GM23338 (cell line): ENCODE results near the gene DAO. TPM values are rescaled to one million over a fixed set of nuclear protein-coding genes. Genes with fewer than 3 reads are reported as not detected.

Experiments used
- ATAC-seq: fragments of 200-7000 bp; cut with Tn5 transposase; 3 replicates; pipeline ENCODE4 v1.9.1; 2020
- DNase-seq: peaks from one replicate; pipeline ENCODE4 v3.0.0-alpha.2; 2015; ENCODE audit warnings: low spot score
- H2AFZ ChIP-seq: fragments of 200-600 bp; sonication (generic); 2 replicates; pipeline ENCODE4 v1.8.0; 2016; ENCODE audit warnings: antibody characterized with exemption, mild to moderate bottlenecking, moderate library complexity
- H3F3A ChIP-seq: fragments of 200-600 bp; sonication (generic); replicated peaks from 2 replicates; pipeline ENCODE4 v1.8.0; 2017; ENCODE audit warnings: antibody characterized with exemption, mixed run types, low read depth
- H3K27ac ChIP-seq: fragments of 200-600 bp; sonication (generic); 2 replicates; pipeline ENCODE4 v1.6.1; 2016; ENCODE audit warnings: low read depth
- H3K27me3 ChIP-seq: fragments of 200-600 bp; sonication (generic); 2 replicates; pipeline ENCODE4 v1.8.0; 2016; ENCODE audit warnings: mild to moderate bottlenecking, mixed run types, moderate library complexity; ENCODE audit not compliant: insufficient read depth
- H3K36me3 ChIP-seq: fragments of 200-600 bp; sonication (generic); 2 replicates; pipeline ENCODE4 v1.8.0; 2016; ENCODE audit warnings: mild to moderate bottlenecking; ENCODE audit not compliant: insufficient read depth
- H3K4me1 ChIP-seq: fragments of 200-600 bp; sonication (generic); 2 replicates; pipeline ENCODE4 v1.8.0; 2016; ENCODE audit warnings: mild to moderate bottlenecking, moderate library complexity; ENCODE audit not compliant: insufficient read depth
- H3K4me2 ChIP-seq: fragments of 200-600 bp; sonication (generic); 2 replicates; pipeline ENCODE4 v1.7.1; 2017; ENCODE audit warnings: mixed run types
- H3K4me3 ChIP-seq: fragments of 200-600 bp; sonication (generic); 2 replicates; pipeline ENCODE4 v1.6.1; 2016; ENCODE audit warnings: mixed run types
- H3K79me2 ChIP-seq: fragments of 200-600 bp; sonication (generic); replicated peaks from 2 replicates; pipeline ENCODE4 v1.8.0; 2017; ENCODE audit warnings: mild to moderate bottlenecking; ENCODE audit not compliant: insufficient read depth
- H3K9me2 ChIP-seq: fragments of 200-600 bp; sonication (generic); 2 replicates; pipeline ENCODE4 v1.8.0; 2017; ENCODE audit not compliant: insufficient read depth
- H4K20me1 ChIP-seq: fragments of 200-600 bp; sonication (generic); replicated peaks from 2 replicates; pipeline ENCODE4 v1.8.0; 2017; ENCODE audit warnings: mild to moderate bottlenecking; ENCODE audit not compliant: insufficient read depth
- H3K27ac Mint-ChIP-seq: 2 replicates; pipeline ENCODE4 v1.8.0; 2020; ENCODE audit warnings: inconsistent platforms, mild to moderate bottlenecking, moderate library complexity, mixed read lengths
- H3K27me3 Mint-ChIP-seq: 3 replicates; pipeline ENCODE4 v1.8.0; 2022; ENCODE audit warnings: low read depth, mild to moderate bottlenecking, moderate library complexity, mixed read lengths, inconsistent platforms; ENCODE audit not compliant: insufficient read depth, poor library complexity
- H3K36me3 Mint-ChIP-seq: 3 replicates; pipeline ENCODE4 v1.8.0; 2021; ENCODE audit warnings: low read depth, mild to moderate bottlenecking, inconsistent platforms, moderate library complexity, mixed read lengths
- H3K4me1 Mint-ChIP-seq: 3 replicates; pipeline ENCODE4 v1.8.0; 2020; ENCODE audit warnings: mild to moderate bottlenecking, inconsistent platforms, mixed read lengths
- H3K4me3 Mint-ChIP-seq: 3 replicates; pipeline ENCODE4 v1.8.0; 2021; ENCODE audit warnings: moderate library complexity, mild to moderate bottlenecking, inconsistent platforms, mixed read lengths
- H3K9me3 Mint-ChIP-seq: 3 replicates; pipeline ENCODE4 v1.8.0; 2020; ENCODE audit warnings: moderate library complexity, mild to moderate bottlenecking, inconsistent platforms, mixed read lengths
- CREB1 ChIP-seq: fragments of 250-450 bp; sonication (Bioruptor Pico); IDR thresholded peaks from 2 replicates; pipeline ENCODE4 v1.5.0; 2020; ENCODE audit warnings: low read depth, mild to moderate bottlenecking, moderate library complexity
- EZH2 ChIP-seq: fragments of 200-600 bp; sonication (generic); IDR thresholded peaks from one replicate; pipeline ENCODE4 v1.8.0; 2017; ENCODE audit warnings: antibody characterized with exemption, mild to moderate bottlenecking, low read depth; ENCODE audit not compliant: unreplicated experiment
- EZH2phosphoT487 ChIP-seq: fragments of 200-600 bp; sonication (generic); IDR thresholded peaks from one replicate; pipeline ENCODE4 v1.8.1; 2018; ENCODE audit warnings: antibody characterized with exemption; ENCODE audit not compliant: unreplicated experiment
- JUNB ChIP-seq: IDR thresholded peaks from one replicate; pipeline ENCODE4 v1.6.1; 2016; ENCODE audit warnings: antibody characterized with exemption; ENCODE audit not compliant: unreplicated experiment
- NANOG ChIP-seq: IDR thresholded peaks from 2 replicates; pipeline ENCODE4 v1.6.1; 2016; ENCODE audit warnings: antibody characterized with exemption, borderline replicate concordance
- POLR2AphosphoS5 ChIP-seq: IDR thresholded peaks from 2 replicates; pipeline ENCODE4 v1.6.1; 2016; ENCODE audit warnings: antibody characterized with exemption, low read depth
- STAT1 ChIP-seq: IDR thresholded peaks from one replicate; pipeline ENCODE4 v1.6.1; 2016; ENCODE audit warnings: antibody characterized with exemption; ENCODE audit not compliant: unreplicated experiment
- ZNF114 ChIP-seq: fragments of 250-450 bp; sonication (Bioruptor Pico); IDR thresholded peaks from 2 replicates; pipeline ENCODE4 v1.5.0; 2020; ENCODE audit warnings: mild to moderate bottlenecking, moderate library complexity
- ZNF331 ChIP-seq: fragments of 250-450 bp; sonication (Bioruptor Pico); IDR thresholded peaks from 2 replicates; pipeline ENCODE4 v1.5.0; 2020; ENCODE audit warnings: low read depth, mild to moderate bottlenecking, moderate library complexity
- polyA plus RNA-seq: library from polyadenylated mRNA; unstranded; fragments of >200 nt; fragmentation: Nextera tagmentation; extraction: Ambion mirVana; gene quantifications from 2 replicates; pipeline ENCODE4 v1.2.1, GENCODE V29; 2016
- total RNA-seq: library from RNA; depleted of rRNA; stranded (reverse); fragments of >200 nt; shearing (Covaris generic); gene quantifications from 2 replicates; pipeline ENCODE4 v1.2.3, GENCODE V29; 2014
- TF ChIP-seq, protein P1 (sequence below): fragments of 250-450 bp; sonication (Bioruptor Pico); IDR thresholded peaks from 2 replicates; pipeline ENCODE4 v1.5.0; 2020; ENCODE audit warnings: mild to moderate bottlenecking, moderate library complexity
- TF ChIP-seq, protein P2 (sequence below): IDR thresholded peaks from one replicate; pipeline ENCODE4 v1.6.1; 2018; ENCODE audit warnings: antibody characterized with exemption; ENCODE audit not compliant: unreplicated experiment
- TF ChIP-seq, protein P3 (sequence below), 2 experiments: fragments of 200-600 bp in 1 of 2; sonication (generic) in 1 of 2; conservative IDR thresholded peaks; 2 replicates each; pipeline versions ENCODE4 v1.5.1 to v1.6.1; 2016 to 2017; ENCODE audit warnings: antibody characterized with exemption in 2 of 2, low read depth in 2 of 2, mild to moderate bottlenecking in 2 of 2, moderate library complexity in 1 of 2

The DAO gene
- total and polyA plus RNA-seq, 2 experiments from 2014 or later = not detected

DNA sequence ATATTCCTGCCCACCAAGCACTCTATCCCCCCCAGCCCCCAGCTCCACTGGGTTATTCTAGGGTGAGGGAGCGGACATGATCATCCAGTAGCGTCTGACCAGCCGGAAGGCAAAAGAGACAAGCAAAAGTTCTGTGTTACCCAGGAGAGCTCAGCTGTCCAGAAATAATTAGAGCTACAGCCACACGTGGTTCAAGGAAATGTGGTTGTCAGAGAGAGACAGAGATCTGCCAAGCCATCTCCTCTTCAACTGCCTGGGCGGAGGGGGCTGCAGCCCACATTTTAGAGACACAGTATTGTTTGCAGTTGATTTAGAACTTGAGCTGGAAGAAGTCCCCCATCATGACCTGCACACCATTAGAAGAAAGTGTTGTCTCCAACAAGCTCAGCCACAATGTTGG lies 30.4 kb downstream of the DAO start:
- Histone ChIP-seq H3F3A (no peaks in the 10 kb centered on the region), H3K36me3 (no peaks in the 10 kb centered on the region), H3K4me3 (no peak overlapping the region), H2AFZ (no peak overlapping the region), H4K20me1 (no peaks in the 10 kb centered on the region), H3K4me2 (no peak overlapping the region), H3K27me3 (no peaks in the 10 kb centered on the region), H3K4me1 (no peaks in the 10 kb centered on the region), H3K9me2 (peaks cover 5% of the 10 kb centered on the region; the same call in 1 of the 2 replicates), H3K79me2 (no peaks in the 10 kb centered on the region), H3K27ac (no peak overlapping the region)
- TF ChIP-seq ZNF331 (CRISPR knock-in tag) (no peak), STAT1 (no peak), NANOG (no peak), EZH2 (no peak), ZNF114 (CRISPR knock-in tag) (no peak)
- Mint-ChIP-seq H3K27ac (no peak overlapping the region), H3K4me1 (peaks cover 6% of the 10 kb centered on the region; the same call in 1 of the 3 replicates), H3K9me3 (no peaks in the 10 kb centered on the region), H3K4me3 (no peak overlapping the region), H3K36me3 (no peaks in the 10 kb centered on the region), H3K27me3 (peaks cover 8% of the 10 kb centered on the region)
- ATAC-seq (no peak), DNase-seq (no peak)

DNA sequence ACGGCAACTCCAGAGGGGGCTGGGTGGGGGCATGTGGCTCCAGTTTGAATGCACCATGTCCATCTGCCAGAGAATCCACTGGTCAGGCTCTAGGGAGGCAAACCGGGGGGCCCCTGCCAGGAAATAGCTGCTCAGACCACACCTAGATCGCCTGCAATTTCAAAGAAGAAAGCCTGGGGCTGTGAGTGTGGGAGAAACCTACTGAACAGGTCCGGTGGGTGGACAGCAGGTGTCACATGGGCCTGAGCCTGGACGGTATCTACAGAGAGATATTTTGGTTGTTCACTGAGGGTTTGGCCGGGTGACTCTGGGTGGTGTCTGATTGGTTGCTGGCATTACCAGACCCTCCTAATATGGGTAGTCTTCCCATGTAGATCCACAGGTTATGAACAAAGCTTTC lies 32.0 kb downstream of the DAO start:
- Mint-ChIP-seq H3K9me3 (no peaks in the 10 kb centered on the region), H3K27ac (no peak overlapping the region), H3K36me3 (no peaks in the 10 kb centered on the region), H3K4me1 (peaks cover 6% of the 10 kb centered on the region; the same call in 1 of the 3 replicates), H3K4me3 (no peak overlapping the region), H3K27me3 (peaks cover 8% of the 10 kb centered on the region)
- H3K9me2 ChIP-seq = peaks cover 5% of the 10 kb centered on the region; the same call in 1 of the 2 replicates
- H3K4me3 ChIP-seq = no peak overlapping the region
- no peaks in the 10 kb centered on the region for H3K79me2 ChIP-seq
- no peak overlapping the region for H3K27ac ChIP-seq
- H3F3A ChIP-seq = no peaks in the 10 kb centered on the region
- H3K36me3 ChIP-seq = no peaks in the 10 kb centered on the region
- no peaks in the 10 kb centered on the region for H3K4me1 ChIP-seq
- DNase-seq (no peak), ATAC-seq (no peak)
- no peaks in the 10 kb centered on the region for H3K27me3 ChIP-seq
- no peak overlapping the region for H3K4me2 ChIP-seq
- no peaks in the 10 kb centered on the region for H4K20me1 ChIP-seq
- H2AFZ ChIP-seq = no peak overlapping the region
- TF ChIP-seq, protein P1, sequence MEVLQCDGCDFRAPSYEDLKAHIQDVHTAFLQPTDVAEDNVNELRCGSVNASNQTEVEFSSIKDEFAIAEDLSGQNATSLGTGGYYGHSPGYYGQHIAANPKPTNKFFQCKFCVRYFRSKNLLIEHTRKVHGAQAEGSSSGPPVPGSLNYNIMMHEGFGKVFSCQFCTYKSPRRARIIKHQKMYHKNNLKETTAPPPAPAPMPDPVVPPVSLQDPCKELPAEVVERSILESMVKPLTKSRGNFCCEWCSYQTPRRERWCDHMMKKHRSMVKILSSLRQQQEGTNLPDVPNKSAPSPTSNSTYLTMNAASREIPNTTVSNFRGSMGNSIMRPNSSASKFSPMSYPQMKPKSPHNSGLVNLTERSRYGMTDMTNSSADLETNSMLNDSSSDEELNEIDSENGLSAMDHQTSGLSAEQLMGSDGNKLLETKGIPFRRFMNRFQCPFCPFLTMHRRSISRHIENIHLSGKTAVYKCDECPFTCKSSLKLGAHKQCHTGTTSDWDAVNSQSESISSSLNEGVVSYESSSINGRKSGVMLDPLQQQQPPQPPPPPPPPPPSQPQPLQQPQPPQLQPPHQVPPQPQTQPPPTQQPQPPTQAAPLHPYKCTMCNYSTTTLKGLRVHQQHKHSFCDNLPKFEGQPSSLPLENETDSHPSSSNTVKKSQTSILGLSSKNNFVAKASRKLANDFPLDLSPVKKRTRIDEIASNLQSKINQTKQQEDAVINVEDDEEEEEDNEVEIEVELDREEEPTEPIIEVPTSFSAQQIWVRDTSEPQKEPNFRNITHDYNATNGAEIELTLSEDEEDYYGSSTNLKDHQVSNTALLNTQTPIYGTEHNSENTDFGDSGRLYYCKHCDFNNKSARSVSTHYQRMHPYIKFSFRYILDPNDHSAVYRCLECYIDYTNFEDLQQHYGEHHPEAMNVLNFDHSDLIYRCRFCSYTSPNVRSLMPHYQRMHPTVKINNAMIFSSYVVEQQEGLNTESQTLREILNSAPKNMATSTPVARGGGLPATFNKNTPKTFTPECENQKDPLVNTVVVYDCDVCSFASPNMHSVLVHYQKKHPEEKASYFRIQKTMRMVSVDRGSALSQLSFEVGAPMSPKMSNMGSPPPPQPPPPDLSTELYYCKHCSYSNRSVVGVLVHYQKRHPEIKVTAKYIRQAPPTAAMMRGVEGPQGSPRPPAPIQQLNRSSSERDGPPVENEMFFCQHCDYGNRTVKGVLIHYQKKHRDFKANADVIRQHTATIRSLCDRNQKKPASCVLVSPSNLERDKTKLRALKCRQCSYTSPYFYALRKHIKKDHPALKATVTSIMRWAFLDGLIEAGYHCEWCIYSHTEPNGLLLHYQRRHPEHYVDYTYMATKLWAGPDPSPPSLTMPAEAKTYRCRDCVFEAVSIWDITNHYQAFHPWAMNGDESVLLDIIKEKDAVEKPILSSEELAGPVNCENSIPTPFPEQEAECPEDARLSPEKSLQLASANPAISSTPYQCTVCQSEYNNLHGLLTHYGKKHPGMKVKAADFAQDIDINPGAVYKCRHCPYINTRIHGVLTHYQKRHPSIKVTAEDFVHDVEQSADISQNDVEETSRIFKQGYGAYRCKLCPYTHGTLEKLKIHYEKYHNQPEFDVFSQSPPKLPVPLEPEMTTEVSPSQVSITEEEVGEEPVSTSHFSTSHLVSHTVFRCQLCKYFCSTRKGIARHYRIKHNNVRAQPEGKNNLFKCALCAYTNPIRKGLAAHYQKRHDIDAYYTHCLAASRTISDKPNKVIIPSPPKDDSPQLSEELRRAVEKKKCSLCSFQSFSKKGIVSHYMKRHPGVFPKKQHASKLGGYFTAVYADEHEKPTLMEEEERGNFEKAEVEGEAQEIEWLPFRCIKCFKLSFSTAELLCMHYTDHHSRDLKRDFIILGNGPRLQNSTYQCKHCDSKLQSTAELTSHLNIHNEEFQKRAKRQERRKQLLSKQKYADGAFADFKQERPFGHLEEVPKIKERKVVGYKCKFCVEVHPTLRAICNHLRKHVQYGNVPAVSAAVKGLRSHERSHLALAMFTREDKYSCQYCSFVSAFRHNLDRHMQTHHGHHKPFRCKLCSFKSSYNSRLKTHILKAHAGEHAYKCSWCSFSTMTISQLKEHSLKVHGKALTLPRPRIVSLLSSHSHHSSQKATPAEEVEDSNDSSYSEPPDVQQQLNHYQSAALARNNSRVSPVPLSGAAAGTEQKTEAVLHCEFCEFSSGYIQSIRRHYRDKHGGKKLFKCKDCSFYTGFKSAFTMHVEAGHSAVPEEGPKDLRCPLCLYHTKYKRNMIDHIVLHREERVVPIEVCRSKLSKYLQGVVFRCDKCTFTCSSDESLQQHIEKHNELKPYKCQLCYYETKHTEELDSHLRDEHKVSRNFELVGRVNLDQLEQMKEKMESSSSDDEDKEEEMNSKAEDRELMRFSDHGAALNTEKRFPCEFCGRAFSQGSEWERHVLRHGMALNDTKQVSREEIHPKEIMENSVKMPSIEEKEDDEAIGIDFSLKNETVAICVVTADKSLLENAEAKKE = no peak
- TF ChIP-seq EZH2 (no peak), EZH2phosphoT487 (no peak), ZNF114 (CRISPR knock-in tag) (no peak), NANOG (no peak), CREB1 (CRISPR knock-in tag) (no peak), POLR2AphosphoS5 (no peak), JUNB (no peak)
- TF ChIP-seq, protein P2, sequence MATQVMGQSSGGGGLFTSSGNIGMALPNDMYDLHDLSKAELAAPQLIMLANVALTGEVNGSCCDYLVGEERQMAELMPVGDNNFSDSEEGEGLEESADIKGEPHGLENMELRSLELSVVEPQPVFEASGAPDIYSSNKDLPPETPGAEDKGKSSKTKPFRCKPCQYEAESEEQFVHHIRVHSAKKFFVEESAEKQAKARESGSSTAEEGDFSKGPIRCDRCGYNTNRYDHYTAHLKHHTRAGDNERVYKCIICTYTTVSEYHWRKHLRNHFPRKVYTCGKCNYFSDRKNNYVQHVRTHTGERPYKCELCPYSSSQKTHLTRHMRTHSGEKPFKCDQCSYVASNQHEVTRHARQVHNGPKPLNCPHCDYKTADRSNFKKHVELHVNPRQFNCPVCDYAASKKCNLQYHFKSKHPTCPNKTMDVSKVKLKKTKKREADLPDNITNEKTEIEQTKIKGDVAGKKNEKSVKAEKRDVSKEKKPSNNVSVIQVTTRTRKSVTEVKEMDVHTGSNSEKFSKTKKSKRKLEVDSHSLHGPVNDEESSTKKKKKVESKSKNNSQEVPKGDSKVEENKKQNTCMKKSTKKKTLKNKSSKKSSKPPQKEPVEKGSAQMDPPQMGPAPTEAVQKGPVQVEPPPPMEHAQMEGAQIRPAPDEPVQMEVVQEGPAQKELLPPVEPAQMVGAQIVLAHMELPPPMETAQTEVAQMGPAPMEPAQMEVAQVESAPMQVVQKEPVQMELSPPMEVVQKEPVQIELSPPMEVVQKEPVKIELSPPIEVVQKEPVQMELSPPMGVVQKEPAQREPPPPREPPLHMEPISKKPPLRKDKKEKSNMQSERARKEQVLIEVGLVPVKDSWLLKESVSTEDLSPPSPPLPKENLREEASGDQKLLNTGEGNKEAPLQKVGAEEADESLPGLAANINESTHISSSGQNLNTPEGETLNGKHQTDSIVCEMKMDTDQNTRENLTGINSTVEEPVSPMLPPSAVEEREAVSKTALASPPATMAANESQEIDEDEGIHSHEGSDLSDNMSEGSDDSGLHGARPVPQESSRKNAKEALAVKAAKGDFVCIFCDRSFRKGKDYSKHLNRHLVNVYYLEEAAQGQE = no peak
- TF ChIP-seq, protein P3, sequence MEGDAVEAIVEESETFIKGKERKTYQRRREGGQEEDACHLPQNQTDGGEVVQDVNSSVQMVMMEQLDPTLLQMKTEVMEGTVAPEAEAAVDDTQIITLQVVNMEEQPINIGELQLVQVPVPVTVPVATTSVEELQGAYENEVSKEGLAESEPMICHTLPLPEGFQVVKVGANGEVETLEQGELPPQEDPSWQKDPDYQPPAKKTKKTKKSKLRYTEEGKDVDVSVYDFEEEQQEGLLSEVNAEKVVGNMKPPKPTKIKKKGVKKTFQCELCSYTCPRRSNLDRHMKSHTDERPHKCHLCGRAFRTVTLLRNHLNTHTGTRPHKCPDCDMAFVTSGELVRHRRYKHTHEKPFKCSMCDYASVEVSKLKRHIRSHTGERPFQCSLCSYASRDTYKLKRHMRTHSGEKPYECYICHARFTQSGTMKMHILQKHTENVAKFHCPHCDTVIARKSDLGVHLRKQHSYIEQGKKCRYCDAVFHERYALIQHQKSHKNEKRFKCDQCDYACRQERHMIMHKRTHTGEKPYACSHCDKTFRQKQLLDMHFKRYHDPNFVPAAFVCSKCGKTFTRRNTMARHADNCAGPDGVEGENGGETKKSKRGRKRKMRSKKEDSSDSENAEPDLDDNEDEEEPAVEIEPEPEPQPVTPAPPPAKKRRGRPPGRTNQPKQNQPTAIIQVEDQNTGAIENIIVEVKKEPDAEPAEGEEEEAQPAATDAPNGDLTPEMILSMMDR (conservative IDR thresholded peaks at IDR 0.05; ENCODE audit: low read depth in 2 of 2) = no peak
